ENCODE measurements around the gene PDE6G.

Gene PDE6G

GRCh38 chr17:81656118-81656743 is at the start of gene PDE6G:
PDE6G (minus strand) TSS chr17:81656542; CDS start chr17:81653305, 3,237 bp downstream.
- no peak for DNase-seq (ENCODE audit: low spot score)

- DNase-seq (ENCODE audit: low spot score): no peak
These were observed 49.3 kb upstream of the PDE6G start for GRCh38 chr17:81705518-81706231.

GRCh38 chr17:81703747-81704654 is 47.7 kb upstream of the PDE6G start:
- no peak for DNase-seq (ENCODE audit: low spot score)

- DNase-seq (ENCODE audit: low spot score): peak; percentile 91
These were observed 46.8 kb upstream of the PDE6G start, which contains the start of gene MRPL12 for GRCh38 chr17:81702934-81703746. MRPL12 (plus strand) TSS chr17:81703367; CDS start chr17:81703502, 135 bp downstream.

- no peak for DNase-seq (ENCODE audit: low spot score)
These were observed 45.1 kb upstream of the PDE6G start for GRCh38 chr17:81701288-81702071.

- no peak for DNase-seq (ENCODE audit: low spot score)
These were observed 44.3 kb upstream of the PDE6G start for GRCh38 chr17:81700353-81701287.

GRCh38 chr17:81697261-81698044 is 41.1 kb upstream of the PDE6G start:
- DNase-seq (ENCODE audit: low spot score): no peak

GRCh38 chr17:81696218-81696941 is 40.0 kb upstream of the PDE6G start:
- no peak for DNase-seq (ENCODE audit: low spot score)

- DNase-seq (ENCODE audit: low spot score): no peak
These were observed 39.5 kb upstream of the PDE6G start for GRCh38 chr17:81695801-81696200.

GRCh38 chr17:81695211-81695610 is 38.9 kb upstream of the PDE6G start:
- no peak for DNase-seq (ENCODE audit: low spot score)

GRCh38 chr17:81694810-81695209 is 38.5 kb upstream of the PDE6G start:
- DNase-seq (ENCODE audit: low spot score): no peak

- no peak for DNase-seq (ENCODE audit: low spot score)
These were observed 37.3 kb upstream of the PDE6G start for GRCh38 chr17:81693509-81694210.

GRCh38 chr17:81691608-81692007 is 35.3 kb upstream of the PDE6G start:
- DNase-seq (ENCODE audit: low spot score): no peak

- DNase-seq (ENCODE audit: low spot score): no peak
These were observed 34.9 kb upstream of the PDE6G start for GRCh38 chr17:81691196-81691595.

- no peak for DNase-seq (ENCODE audit: low spot score)
These were observed 34.2 kb upstream of the PDE6G start for GRCh38 chr17:81690549-81690948.

GRCh38 chr17:81690066-81690465 is 33.7 kb upstream of the PDE6G start:
- no peak for DNase-seq (ENCODE audit: low spot score)

GRCh38 chr17:81688616-81689015 is 32.3 kb upstream of the PDE6G start:
- no peak for DNase-seq (ENCODE audit: low spot score)
